GM21737 (cell line): Measurements from ENCODE around the gene LRRC8D.

Experiments
- ATAC-seq: cut with Tn5 transposase; IDR thresholded peaks from one replicate; pipeline ENCODE4 v1.9.1; 2021; ENCODE audit warnings: mild to moderate bottlenecking, moderate library complexity; ENCODE audit not compliant: unreplicated experiment

The LRRC8D gene

DNA sequence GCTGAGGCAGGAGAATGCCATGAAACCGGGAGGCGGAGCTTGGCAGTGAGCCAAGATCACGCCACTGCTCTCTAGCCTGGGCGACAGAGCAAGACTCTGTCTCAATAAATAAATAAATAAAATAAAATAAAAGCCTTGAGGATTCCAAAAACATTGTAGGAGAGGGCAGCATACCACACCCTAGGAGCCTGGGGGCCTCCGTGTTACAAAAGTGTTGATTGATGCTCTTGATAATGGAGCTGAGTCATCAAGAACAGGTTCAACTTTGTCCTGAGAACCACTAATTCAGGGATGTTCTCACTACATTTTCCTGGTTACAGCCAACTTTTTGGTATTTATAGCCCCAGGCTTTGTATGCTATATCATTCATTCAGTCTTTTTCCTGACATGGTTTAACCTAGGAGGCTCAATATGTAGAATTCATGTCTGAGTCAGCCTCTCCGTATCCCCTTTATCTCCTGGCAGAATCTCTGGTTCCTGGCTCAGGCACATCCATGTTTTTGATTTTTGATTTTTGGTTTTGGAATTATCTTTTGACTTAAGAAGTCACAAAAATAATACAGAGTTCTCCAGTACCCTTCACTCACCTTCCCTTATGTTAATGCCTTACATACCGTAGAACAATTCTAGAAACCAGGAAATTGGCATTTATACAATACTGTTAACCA lies 69.4 kb downstream of the LRRC8D start:
- ATAC-seq: no peak

DNA sequence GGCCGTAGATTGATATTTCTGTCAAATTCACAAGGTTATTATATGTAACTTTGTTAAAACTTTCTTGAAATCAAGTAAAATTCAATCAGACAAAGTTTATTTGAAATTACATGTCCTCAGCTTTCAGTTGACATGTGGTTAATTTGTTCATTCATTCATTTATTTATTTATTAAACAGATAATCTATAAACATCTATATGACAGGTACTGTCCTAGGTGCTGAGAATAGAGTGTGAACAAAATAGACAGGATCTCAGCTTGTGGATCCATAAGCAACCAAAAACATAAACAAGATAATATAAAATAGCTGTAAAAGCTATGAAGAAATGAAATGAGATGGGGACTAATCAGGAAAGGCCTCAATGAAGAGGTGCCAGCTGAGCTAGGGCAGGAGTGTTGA lies 72.0 kb downstream of the LRRC8D start:
- no peak for ATAC-seq

DNA sequence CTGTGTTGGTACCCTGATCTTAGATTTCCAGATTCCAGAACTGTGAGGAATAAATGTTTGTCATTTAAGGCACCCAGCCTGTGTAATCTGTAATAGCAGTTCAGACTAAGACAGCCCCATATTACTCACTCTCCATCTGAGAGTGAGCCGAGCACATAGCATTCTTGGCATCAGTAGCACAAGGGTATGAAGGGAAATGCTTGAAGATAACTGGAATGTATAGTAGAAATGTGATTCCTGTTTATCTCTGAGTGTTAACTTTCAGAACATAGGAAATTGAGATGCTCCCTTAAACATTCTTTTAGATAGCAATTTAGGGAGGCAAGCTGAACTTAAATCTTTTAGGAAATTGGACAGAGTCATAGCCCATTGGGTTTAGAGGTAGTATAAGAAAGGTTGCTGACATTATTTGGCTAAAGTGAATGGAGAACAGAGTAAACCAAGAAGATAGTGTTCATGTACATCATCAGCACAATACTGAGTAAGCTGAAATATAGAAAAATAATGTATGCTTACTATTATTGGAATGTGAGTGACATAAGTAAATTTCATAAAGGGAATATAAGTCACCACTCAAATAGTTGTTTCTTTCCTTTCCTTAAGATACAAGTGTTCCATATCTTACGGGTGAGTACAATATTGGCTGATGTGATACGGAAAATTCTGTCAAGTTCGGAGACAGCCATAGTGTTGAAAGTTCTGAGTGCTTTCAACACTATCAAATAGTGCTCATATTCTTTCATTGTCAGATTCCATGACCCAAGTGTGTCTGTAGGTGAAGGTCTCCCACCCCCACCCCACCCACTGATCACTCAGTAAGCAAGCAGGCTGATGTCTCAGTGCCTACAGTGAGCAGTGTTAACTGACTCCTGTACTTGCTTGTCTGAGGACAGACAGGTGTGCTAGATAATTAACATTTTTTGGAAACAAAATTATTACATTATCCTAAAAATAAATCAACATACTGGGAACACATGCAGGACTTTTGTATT lies 73.7 kb downstream of the LRRC8D start:
- no peak for ATAC-seq

DNA sequence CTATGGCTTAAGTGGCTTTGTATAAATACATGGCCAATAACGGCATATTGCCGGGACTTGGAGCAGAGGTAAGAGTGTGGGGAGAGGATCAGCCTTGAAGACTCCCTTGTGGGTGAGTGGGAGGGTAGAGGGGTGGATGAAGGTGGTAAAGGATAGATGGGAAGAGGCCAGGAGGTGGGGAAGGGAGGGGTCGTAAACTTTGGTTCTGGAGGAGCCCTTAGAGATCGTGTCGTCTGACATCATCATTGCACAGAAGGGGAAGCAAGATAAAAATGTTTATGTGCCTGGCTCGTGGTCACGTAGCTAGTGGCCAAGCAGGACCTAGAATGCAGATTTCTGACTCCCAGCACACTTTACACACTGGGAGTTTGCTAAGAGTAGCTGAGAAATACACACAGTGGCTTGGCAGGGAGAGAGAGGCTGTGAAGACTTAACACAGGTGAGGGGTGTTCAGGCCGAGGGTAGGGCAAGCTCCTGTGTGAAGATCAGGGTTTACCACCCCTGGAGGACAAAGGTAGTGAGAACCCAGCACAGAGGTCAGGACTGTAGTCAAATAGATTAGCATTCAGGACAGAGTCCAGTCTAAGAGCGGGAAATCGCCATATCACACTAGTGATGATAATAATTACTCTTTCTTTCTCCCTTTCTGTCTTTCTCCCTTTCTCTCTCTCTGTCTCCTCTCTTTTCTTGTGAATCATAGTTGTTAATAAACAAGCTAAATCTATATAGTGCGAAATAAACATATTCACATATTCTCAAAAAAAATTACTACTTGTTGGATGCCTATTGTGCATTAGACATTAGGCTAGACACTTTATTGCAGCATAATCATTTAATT lies 75.5 kb downstream of the LRRC8D start:
- ATAC-seq: no peak

DNA sequence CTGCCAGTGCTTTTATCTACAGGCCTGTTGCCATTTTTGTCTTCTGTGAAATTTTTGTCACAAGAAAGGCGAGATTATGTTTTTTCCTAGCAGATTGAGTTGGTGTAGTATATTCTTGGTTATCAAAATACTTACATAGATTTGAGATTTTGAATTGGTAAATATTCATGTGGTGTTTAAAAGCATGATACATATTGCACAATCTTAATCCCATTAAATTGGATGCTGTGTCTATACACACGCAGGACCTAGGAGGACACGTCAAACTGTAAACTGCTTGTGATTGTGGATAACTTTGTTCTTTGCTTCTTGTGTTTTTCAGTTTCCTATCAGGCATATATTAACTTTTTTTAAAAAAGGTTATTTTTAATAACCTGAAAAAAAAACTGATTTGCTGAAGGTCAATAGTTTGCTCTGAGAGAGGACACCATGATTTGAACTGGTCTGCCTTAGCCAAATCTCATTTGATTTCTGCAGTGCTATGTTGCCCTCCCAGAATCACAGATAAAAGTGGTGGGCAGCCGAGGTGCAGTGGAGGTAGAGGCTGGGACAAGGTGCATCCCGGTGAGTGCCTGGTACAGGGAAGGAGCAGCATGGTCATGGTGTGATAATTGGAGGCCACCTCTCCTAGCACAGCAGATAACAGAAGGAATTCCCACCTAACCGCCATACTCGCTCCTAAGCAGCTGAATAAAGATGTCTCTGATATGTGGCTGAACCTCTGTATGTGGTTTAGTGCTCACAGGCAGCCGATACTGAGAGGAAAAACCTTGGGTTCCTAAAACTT lies 76.7 kb downstream of the LRRC8D start:
- no peak for ATAC-seq

DNA sequence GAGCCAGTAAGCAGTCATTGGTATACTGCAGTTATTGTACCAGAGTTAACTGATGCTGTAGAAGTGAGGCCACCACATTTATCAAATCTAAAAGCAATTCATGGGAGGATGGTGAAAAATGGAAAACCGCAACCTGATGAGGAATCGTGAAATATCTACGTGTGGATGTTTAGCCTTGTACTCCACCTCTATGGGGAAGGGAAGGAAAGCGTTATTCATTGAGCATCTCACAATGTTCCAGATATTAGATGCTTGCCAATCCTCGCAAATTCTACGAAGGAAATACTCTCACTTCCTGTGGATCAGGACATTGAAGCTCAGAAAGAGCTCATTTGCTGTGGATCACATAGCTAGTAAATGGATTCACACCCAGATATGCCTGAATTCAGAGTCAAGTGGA lies 77.3 kb downstream of the LRRC8D start:
- no peak for ATAC-seq

DNA sequence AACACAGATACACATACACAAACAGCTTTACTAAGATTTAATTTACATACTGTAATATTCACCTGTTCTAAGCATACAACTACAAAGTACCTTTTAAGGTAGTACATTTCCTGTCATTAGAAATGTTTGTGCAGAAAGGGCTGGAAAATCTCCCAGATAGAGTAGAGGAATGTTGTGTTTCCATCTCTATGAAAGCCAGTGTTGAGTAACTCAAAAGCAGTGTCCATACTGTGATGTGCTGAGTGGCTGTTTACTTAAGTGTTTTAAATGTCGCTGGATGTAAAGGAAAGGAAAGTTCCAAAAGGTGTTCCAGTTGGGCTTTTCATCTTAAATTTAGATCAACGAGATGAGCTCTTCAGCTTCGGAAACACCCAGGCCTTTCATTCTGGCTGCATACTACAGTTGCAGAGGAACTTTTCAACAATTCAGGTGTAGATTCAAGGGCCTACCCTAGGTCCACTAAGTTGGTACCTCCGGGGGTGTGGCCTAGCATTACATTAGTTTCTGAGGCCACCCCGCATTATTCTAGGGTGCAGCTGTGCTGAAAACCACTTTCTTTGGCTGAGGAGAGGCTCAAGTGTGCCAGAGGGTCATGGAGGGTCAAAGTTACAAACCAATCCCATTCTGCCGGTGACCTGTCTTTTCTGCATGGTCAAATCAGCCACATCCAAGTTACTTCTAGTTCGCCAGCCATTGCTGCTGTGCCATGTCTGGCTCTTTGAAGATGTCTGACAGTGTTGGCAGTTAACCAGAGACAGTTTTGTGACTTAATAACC lies 78.1 kb downstream of the LRRC8D start:
- no peak for ATAC-seq

DNA sequence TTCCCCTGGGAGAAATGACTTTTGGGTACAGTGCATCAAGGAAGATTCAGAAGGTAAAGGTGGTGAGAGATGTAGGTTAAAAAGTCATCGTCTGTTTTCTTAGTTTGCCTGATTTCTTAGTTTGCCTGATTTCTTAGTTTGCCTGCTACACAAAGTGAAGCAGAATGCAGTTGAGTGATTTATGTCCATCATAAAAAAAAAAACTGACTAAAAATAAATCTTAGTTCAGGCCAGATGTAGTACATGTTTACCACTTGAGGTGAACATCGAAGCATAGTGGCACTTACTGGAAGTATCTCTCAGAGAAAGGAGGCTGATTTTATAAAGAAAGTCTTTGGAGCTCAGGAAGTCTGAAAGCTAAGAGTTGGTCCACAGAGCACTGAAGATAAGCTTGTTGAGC lies 79.5 kb downstream of the LRRC8D start:
- ATAC-seq: no peak

DNA sequence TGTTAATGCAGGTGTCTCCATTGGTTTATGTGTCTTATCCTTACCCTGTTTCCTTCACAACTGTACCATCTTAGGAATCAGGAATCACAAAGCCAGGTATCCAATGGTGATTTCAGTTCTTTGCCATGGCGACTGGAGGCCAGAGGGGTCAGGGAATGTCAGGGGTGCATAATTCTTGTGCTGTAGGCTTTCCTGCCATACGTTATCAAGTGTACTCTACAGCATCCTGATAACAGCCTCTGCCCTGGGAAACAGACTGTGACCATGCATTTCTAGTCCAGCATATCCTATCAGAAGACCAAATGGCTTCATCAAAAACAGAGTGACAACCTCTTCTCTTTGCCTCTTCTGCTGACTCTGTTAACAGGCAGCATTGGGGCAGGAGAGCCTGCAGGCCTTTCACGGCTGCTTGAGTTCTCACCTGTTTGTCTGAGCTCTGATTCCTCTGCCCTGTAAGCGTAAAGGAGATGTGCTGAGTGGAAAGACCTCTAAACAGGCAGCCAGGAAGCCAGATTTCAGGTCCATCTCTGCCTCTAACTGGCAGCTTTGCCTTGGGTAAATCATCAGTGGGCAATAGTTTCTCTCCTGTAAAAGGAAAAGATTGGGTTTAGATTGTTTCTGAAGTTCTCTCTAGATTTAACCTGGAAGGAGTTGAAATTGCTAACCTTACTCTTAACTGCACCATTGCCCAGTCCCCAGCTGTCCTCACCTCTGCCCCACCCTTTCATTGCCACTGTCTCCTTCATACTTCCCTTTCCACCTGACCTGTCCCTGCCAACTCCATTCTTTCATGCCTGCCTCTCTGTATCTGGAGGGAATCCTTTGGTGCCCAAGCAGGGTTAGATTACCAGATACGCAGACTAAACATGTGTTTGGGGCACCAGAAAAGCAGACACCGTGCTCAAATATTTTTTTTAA lies 80.2 kb downstream of the LRRC8D start:
- ATAC-seq: no peak

DNA sequence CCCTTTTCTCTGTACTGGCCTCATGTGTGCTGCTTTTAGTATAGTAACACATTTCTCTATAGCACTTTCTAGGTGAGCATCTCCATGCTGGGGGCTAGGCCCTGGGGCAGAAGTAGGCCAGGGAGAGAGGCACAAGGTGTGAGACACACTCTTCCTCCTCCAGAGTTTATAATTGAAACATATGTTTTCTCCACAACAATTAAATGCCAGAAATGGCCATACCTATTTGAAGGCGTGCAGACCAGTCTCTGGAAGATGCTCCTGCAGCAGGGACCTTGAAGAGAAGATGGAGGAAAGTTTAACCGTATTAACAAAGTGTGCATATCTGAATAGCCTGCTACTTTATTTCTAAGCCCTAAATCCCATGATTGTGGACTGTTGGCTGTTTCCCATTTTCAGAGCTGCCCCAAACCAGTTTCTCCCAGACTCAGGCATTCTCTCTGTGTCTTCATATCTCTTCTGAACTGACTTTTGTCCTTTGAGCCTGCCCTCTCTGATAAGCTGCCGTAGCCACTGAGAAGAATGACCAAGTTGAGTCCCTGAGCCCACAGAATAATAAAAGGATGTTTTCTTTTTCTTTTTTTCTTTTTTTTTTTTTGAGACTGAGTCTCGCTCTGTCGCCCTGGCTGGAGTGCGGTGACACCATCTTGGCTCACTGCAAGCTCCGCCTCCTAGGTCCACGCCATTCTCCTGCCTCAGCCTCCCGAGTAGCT lies 81.3 kb downstream of the LRRC8D start:
- ATAC-seq: no peak

DNA sequence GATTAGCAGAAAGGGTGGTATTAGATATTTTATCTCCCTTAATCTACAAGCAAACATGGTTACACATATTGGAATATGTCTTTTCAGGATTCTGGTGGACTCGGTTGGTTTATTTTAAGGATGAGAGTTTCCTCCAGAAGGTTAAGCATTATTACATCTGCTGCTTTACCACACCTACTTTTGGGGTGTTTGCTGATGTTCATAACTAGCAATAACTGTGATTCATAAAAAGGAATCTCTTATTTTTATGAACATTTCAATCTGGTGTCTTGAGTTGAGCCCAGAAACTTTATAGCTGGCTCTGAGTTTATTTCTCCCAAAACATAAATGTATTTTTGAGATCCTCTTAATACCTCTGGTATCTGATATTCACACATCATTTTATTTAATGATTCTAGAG lies 82.7 kb downstream of the LRRC8D start:
- no peak for ATAC-seq

DNA sequence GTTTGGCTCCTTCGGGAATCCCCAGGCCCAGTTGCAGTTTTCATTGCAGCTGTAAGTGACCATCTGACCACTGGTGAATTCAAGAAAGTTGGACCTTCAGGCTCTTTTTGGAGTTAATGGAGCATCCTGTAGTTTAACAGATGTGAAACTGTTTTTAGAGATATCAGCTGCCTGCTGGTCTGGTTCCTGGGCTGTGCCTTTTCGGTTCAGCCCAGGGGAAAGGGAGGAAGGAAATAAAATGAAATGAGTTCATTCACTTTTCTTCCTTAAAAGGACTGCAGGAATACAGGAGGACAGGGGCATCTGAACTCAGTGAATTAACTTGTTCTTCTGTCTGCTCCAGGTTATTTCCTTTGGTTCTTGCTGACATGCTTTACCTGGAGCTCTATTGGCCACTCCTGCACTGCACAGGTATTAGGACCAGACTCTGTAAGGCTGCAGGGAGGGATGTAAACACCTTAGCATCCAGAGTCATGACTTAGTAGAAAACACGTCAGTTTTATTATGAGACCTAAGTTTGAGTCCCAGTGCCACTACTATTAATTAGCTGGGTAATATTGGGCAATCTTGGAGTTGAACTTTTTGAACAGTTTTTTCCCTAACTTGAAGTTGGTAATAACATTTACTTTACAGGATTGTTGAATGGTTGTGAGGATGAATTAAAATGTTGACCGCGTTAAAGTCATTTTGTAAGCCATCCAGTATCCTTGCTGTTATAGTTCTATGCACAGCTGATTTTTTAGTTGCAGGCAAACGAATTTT lies 83.6 kb downstream of the LRRC8D start:
- no peak for ATAC-seq

DNA sequence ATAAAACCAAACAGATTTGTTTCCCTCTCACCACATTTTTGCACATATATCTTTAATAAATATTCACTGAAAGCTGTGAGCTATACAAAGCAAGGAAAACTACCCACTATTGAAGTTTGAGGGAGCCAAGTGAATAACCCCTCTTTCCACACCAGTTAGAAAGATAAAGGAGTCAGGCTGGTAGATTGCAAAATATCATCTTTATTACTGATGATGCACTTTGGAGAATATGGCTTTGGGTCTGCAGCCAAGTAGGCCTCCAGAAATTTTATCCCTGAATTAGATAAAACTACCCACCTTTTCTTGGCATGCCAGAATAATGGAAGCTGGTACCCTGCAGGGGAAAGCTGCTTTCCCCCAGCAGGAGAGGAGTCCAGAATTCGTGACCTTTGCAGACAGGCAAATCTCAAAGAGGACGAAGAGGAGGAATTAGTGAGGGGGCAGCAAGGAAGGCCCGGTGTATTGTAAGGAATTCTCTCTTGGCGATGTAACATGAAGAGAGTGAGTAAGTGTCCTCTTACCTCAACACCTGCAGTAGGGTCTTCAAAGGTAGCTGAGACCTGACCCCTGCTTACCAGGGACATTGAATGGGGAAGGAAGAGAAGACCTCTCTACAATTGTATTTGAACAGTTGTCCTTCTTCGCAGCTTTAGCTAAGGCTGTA lies 84.7 kb downstream of the LRRC8D start:
- ATAC-seq: no peak

DNA sequence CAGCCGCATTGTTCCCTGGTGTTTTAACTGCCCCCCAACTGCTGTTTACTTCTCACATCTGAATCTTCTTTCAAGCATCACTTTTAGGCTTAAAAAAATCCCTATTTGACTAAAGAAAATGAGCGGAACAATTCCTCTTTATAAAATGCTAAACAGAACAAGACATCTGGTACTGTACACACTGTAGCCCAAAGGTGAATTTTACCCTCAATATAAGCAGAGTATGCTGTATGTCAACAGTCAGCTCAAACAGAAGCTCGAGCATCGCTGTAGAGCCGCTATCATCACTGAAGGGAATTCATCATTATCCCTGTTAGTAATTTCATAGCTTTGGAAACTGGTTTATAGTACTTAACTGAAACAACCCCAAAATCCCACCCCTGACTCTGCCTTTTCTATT lies 85.3 kb downstream of the LRRC8D start:
- ATAC-seq: no peak

DNA sequence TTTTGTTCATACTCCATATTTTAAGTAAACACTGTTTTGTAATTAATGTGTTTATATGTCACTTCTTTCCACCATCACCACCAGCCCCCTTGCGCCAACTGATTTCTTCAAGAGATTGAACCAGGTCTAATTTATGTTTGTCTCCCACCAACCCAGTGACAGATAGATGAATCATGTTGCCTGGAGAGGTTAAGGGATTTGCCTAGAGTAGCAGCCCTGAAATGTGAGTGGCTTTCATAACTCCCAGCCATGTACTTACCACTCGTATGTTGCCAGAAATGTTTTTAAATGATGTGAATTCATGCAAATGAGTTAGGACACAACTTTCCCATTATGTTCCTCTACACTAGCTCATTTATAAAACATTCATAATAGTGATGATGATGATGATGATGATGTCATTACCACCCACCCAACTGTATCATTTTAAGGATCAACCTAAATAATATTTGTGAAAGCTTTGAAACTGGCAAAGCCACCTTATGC lies 86.9 kb downstream of the LRRC8D start:
- ATAC-seq: no peak

DNA sequence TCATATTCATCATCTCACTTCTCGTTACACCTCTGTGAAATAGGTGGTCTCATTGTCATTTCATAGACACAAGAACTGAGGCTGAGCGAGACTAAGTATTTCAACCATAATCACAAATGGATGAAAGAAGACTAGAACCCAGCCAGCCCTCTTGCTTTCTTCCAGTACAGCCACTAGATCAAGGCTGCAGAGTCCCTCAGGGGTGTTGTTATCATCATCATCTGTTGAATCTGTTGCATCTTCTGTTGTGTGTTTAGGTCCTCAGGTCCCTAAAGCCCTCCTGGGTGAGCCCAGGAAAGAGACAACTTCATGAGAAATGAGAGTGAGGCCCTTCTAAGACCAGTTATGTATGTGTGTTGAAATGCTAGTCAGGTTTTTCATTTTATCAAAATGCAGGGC lies 87.4 kb downstream of the LRRC8D start:
- no peak for ATAC-seq
